DMS53 treated with DMSO at 0.1 percent for 48 hours (cell line): Measurements from ENCODE around the gene ZBED5.
"Not testable (repeated sequence)": the region's sequence is repeated elsewhere in the genome, so short reads cannot be mapped to it uniquely, and the experiment has no call there.

Experiments
- DNase-seq: peaks from one replicate; lab custom pipeline; 2025; ENCODE audit not compliant: unreplicated experiment; lab: John Stamatoyannopoulos, UW

The ZBED5 gene

GRCh38 chr11:10838881-10839280 lies 19.0 kb downstream of the ZBED5 start:
- no peak for DNase-seq

- DNase-seq = no peak
Observed at GRCh38 chr11:10838083-10838482, 19.8 kb downstream of the ZBED5 start.

GRCh38 chr11:10836884-10837283 lies 21.0 kb downstream of the ZBED5 start:
- DNase-seq = not testable (repeated sequence)

- DNase-seq = no peak
Observed at GRCh38 chr11:10829139-10829538, 28.7 kb downstream of the ZBED5 start.

GRCh38 chr11:10828402-10828801 lies 29.5 kb downstream of the ZBED5 start:
- no peak for DNase-seq

- DNase-seq = no peak
Observed at GRCh38 chr11:10824888-10825287, 33.0 kb downstream of the ZBED5 start.

GRCh38 chr11:10823152-10823579 lies 34.7 kb downstream of the ZBED5 start:
- no peak for DNase-seq

GRCh38 chr11:10822491-10822890 lies 35.4 kb downstream of the ZBED5 start:
- DNase-seq = not testable (repeated sequence)

GRCh38 chr11:10818594-10818993 lies 39.3 kb downstream of the ZBED5 start:
- peak; percentile 9 for DNase-seq

- no peak for DNase-seq
Observed at GRCh38 chr11:10813945-10814344, 43.9 kb downstream of the ZBED5 start.

- peak; percentile 55 for DNase-seq
Observed at GRCh38 chr11:10809373-10810160, 48.3 kb downstream of the ZBED5 start.

- peak; percentile 98 for DNase-seq
Observed at GRCh38 chr11:10808553-10809372, 49.1 kb downstream of the ZBED5 start, which contains the start of gene EIF4G2. EIF4G2 (minus strand) TSS chr11:10808926.

- no peak for DNase-seq
Observed at GRCh38 chr11:10808235-10808552, 49.7 kb downstream of the ZBED5 start.

GRCh38 chr11:10807493-10808234 lies 50.2 kb downstream of the ZBED5 start:
- no peak for DNase-seq

- DNase-seq = no peak
Observed at GRCh38 chr11:10806206-10806605, 51.6 kb downstream of the ZBED5 start.

GRCh38 chr11:10805741-10806140 lies 52.1 kb downstream of the ZBED5 start:
- no peak for DNase-seq

- no peak for DNase-seq
Observed at GRCh38 chr11:10803676-10804075, 54.2 kb downstream of the ZBED5 start.
